ENCODE data around the gene CHP1. TPM values are rescaled to one million over a fixed set of nuclear protein-coding genes. Genes with fewer than 3 reads are reported as not detected.
A peak's percentile ranks its signal among the peaks of the same experiment; 100 is the strongest.
"Not testable (repeated sequence)": the region's sequence is repeated elsewhere in the genome, so short reads cannot be mapped to it uniquely, and the experiment has no call there.

CHP1 gene
- total RNA-seq, 1 experiment from 2014 or later, result 71.2 TPM

DNA sequence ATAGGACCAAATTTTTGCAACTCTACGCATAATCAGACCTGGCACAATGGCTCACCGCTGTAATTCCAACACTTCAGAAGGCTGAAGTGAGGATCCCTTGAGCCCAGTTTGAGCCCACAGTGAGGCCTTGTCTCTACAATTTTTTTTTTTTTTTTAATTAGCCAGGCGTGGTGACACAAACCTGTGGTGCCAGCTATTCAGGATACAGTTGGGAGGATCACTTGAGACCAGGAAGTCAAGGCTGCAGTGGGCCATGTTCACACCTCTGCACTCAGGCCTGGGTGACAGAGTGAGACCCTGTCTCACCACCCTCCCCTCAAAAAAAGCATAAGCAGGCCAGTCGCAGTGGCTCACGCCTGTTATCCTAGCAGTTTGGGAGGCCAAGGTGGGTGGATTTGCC, 76.6 kb downstream of the CHP1 start:
- H3K36me3 ChIP-seq (ENCODE audit: insufficient read depth, low read length, poor library complexity, severe bottlenecking), result peaks cover 17% of the 10 kb centered on the region
- ChIA-PET CTCF (no interaction called here), POLR2A (ENCODE audit: low non-redundant PET) (no interaction called here)
- intact Hi-C loops (cut with micrococcal nuclease; ENCODE audit: unreplicated experiment), result no loop called here
- H3K4me1 ChIP-seq (ENCODE audit: insufficient read depth, low read length, poor library complexity, severe bottlenecking), result no peaks in the 10 kb centered on the region
- DNase-seq (ENCODE audit: low spot score), result no peak
- no peak overlapping the region for H3K4me3 ChIP-seq (ENCODE audit: low read depth, low read length, poor library complexity, severe bottlenecking)
- no peaks in the 10 kb centered on the region for H3K27me3 ChIP-seq (replicated peaks; ENCODE audit: insufficient read depth, low read depth, low read length, poor library complexity)
- no TSS peak for BruUV-seq (replicated peaks)
- no peak overlapping the region for H3K27ac ChIP-seq (ENCODE audit: low read depth, low read length, poor library complexity, severe bottlenecking)
- H3K9me3 ChIP-seq (ENCODE audit: low read depth, low read length, poor library complexity, severe bottlenecking), result no peaks in the 10 kb centered on the region
- TF ChIP-seq, protein P1, sequence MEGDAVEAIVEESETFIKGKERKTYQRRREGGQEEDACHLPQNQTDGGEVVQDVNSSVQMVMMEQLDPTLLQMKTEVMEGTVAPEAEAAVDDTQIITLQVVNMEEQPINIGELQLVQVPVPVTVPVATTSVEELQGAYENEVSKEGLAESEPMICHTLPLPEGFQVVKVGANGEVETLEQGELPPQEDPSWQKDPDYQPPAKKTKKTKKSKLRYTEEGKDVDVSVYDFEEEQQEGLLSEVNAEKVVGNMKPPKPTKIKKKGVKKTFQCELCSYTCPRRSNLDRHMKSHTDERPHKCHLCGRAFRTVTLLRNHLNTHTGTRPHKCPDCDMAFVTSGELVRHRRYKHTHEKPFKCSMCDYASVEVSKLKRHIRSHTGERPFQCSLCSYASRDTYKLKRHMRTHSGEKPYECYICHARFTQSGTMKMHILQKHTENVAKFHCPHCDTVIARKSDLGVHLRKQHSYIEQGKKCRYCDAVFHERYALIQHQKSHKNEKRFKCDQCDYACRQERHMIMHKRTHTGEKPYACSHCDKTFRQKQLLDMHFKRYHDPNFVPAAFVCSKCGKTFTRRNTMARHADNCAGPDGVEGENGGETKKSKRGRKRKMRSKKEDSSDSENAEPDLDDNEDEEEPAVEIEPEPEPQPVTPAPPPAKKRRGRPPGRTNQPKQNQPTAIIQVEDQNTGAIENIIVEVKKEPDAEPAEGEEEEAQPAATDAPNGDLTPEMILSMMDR (conservative IDR thresholded peaks at IDR 0.05; ENCODE audit: low read depth, low read length), result no peak
- TF ChIP-seq EZH2 (IDR thresholded peaks at IDR 0.05; ENCODE audit: borderline replicate concordance, low read depth, low read length, poor library complexity, severe bottlenecking), result no peak

- no peaks in the 10 kb centered on the region for H3K9me3 ChIP-seq (ENCODE audit: low read depth, low read length, poor library complexity, severe bottlenecking)
- H3K27me3 ChIP-seq (replicated peaks; ENCODE audit: insufficient read depth, low read depth, low read length, poor library complexity), result no peaks in the 10 kb centered on the region
- ChIA-PET CTCF (no interaction called here), POLR2A (ENCODE audit: low non-redundant PET) (no interaction called here)
- no peak overlapping the region for H3K27ac ChIP-seq (ENCODE audit: low read depth, low read length, poor library complexity, severe bottlenecking)
- no peak for TF ChIP-seq EZH2 (IDR thresholded peaks at IDR 0.05; ENCODE audit: borderline replicate concordance, low read depth, low read length, poor library complexity, severe bottlenecking)
- TF ChIP-seq, protein P1 (conservative IDR thresholded peaks at IDR 0.05; ENCODE audit: low read depth, low read length), result no peak
- no peaks in the 10 kb centered on the region for H3K4me1 ChIP-seq (ENCODE audit: insufficient read depth, low read length, poor library complexity, severe bottlenecking)
- no peak overlapping the region for H3K4me3 ChIP-seq (ENCODE audit: low read depth, low read length, poor library complexity, severe bottlenecking)
- intact Hi-C loops (cut with micrococcal nuclease; ENCODE audit: unreplicated experiment), result no loop called here
- DNase-seq (ENCODE audit: low spot score), result no peak
- H3K36me3 ChIP-seq (ENCODE audit: insufficient read depth, low read length, poor library complexity, severe bottlenecking), result peaks cover 27% of the 10 kb centered on the region
- TSS peak; percentile 13 for BruUV-seq (replicated peaks)
Measured at GRCh38 chr15:41309226-41309905, 78.3 kb downstream of the CHP1 start.

GRCh38 chr15:41320805-41321330, 89.8 kb downstream of the CHP1 start:
- BruUV-seq (replicated peaks); H3K27me3 ChIP-seq (replicated peaks; ENCODE audit: insufficient read depth, low read depth, low read length, poor library complexity); POLR2A ChIA-PET (ENCODE audit: low non-redundant PET); H3K9me3 ChIP-seq (ENCODE audit: low read depth, low read length, poor library complexity, severe bottlenecking); DNase-seq (ENCODE audit: low spot score); H3K4me3 ChIP-seq (ENCODE audit: low read depth, low read length, poor library complexity, severe bottlenecking); H3K4me1 ChIP-seq (ENCODE audit: insufficient read depth, low read length, poor library complexity, severe bottlenecking); intact Hi-C loops (cut with micrococcal nuclease; ENCODE audit: unreplicated experiment); H3K27ac ChIP-seq (ENCODE audit: low read depth, low read length, poor library complexity, severe bottlenecking); CTCF ChIA-PET: not testable (repeated sequence)
- peaks cover 16% of the 10 kb centered on the region for H3K36me3 ChIP-seq (ENCODE audit: insufficient read depth, low read length, poor library complexity, severe bottlenecking)

GRCh38 chr15:41323611-41324010, 92.5 kb downstream of the CHP1 start:
- H3K27ac ChIP-seq (ENCODE audit: low read depth, low read length, poor library complexity, severe bottlenecking), result no peak overlapping the region
- no peaks in the 10 kb centered on the region for H3K27me3 ChIP-seq (replicated peaks; ENCODE audit: insufficient read depth, low read depth, low read length, poor library complexity)
- no peaks in the 10 kb centered on the region for H3K9me3 ChIP-seq (ENCODE audit: low read depth, low read length, poor library complexity, severe bottlenecking)
- H3K36me3 ChIP-seq (ENCODE audit: insufficient read depth, low read length, poor library complexity, severe bottlenecking), result peaks cover 18% of the 10 kb centered on the region
- no peak for DNase-seq (ENCODE audit: low spot score)
- TF ChIP-seq, protein P1 (conservative IDR thresholded peaks at IDR 0.05; ENCODE audit: low read depth, low read length), result no peak
- no peak for TF ChIP-seq EZH2 (IDR thresholded peaks at IDR 0.05; ENCODE audit: borderline replicate concordance, low read depth, low read length, poor library complexity, severe bottlenecking)
- ChIA-PET CTCF (interaction anchor here (0.6 kb wide), 1 partner anchor 283 kb away, joined by 4 read pairs; no protein-coding TSS in a partner anchor), POLR2A (ENCODE audit: low non-redundant PET) (interaction anchor here (0.6 kb wide), 1 partner anchor 167 kb away, joined by 3 read pairs; no protein-coding TSS in a partner anchor)
- no peaks in the 10 kb centered on the region for H3K4me1 ChIP-seq (ENCODE audit: insufficient read depth, low read length, poor library complexity, severe bottlenecking)
- H3K4me3 ChIP-seq (ENCODE audit: low read depth, low read length, poor library complexity, severe bottlenecking), result no peak overlapping the region
- intact Hi-C loops (cut with micrococcal nuclease; ENCODE audit: unreplicated experiment), result no loop called here
- no TSS peak for BruUV-seq (replicated peaks)

Data from A673 (cell line).